ENCODE data around the gene MAPK10. TPM values are rescaled to one million over a fixed set of nuclear protein-coding genes. Genes with fewer than 3 reads are reported as not detected.

The MAPK10 gene
- total RNA-seq, 1 experiment from 2014 or later = 4.7 TPM

GRCh38 chr4:86185659-86186058 lies 174.2 kb downstream of the MAPK10 start:
- H3K27ac ChIP-seq (ENCODE audit: insufficient read length, low read depth, low read length) = no peak overlapping the region
- no CpG with 5 or more reads among the region's 1 CpG for WGBS (ENCODE audit: extremely low coverage, insufficient read length, low lambda C conversion rate)
- no peak for TF ChIP-seq CTCF (conservative IDR thresholded peaks at IDR 0.05)
- no peaks in the 10 kb centered on the region for H3K27me3 ChIP-seq (ENCODE audit: insufficient read depth, low read length)
- H4K91ac ChIP-seq (ENCODE audit: insufficient read length, low read depth, low read length) = no peak overlapping the region
- H3K23me2 ChIP-seq (ENCODE audit: insufficient read length, low read depth, low read length, poor library complexity, severe bottlenecking) = no peaks in the 10 kb centered on the region
- no peak overlapping the region for H3K56ac ChIP-seq (ENCODE audit: insufficient read length, low read depth, low read length)
- H3K4me2 ChIP-seq (ENCODE audit: insufficient read depth, insufficient read length, low read length) = no peak overlapping the region
- H3K36me3 Mint-ChIP-seq (ENCODE audit: insufficient read depth in 1 of 3, low read depth in 3 of 3) = peaks cover 6 to 20% (median 8%) of the 10 kb centered on the region in 3 experiments; a peak in 5 of 7 replicates
- no peak overlapping the region for H3K4me3 Mint-ChIP-seq
- no peak for DNase-seq
- H2BK5ac ChIP-seq (ENCODE audit: insufficient read length, low read length) = no peak overlapping the region
- no peak overlapping the region for H3T11ph ChIP-seq (ENCODE audit: low read length)
- H3K4ac ChIP-seq (ENCODE audit: low read depth, low read length) = no peak overlapping the region
- no peaks in the 10 kb centered on the region for H4K20me1 ChIP-seq (ENCODE audit: control insufficient read depth, insufficient read depth, insufficient read length)
- H3K9me3 Mint-ChIP-seq = peaks cover 14 to 15% of the 10 kb centered on the region in 2 experiments
- no peaks in the 10 kb centered on the region for H3K9me3 ChIP-seq (ENCODE audit: control insufficient read depth, low read depth, low read length)
- no peak overlapping the region for H2AFZ ChIP-seq (ENCODE audit: low read length)
- no peak overlapping the region for H3K18ac ChIP-seq (ENCODE audit: insufficient read length, low read depth, low read length)
- no peak overlapping the region for H4K5ac ChIP-seq (ENCODE audit: insufficient read length, low read depth, low read length)
- no peak overlapping the region for H2BK20ac ChIP-seq (ENCODE audit: low read depth, low read length, poor library complexity, severe bottlenecking)
- H3K14ac ChIP-seq (ENCODE audit: insufficient read depth, low read length) = no peak overlapping the region
- H3K27ac Mint-ChIP-seq = no peak overlapping the region
- no peak overlapping the region for H2AK5ac ChIP-seq (ENCODE audit: insufficient read length, low read length)
- H2BK120ac ChIP-seq (ENCODE audit: low read depth, low read length, poor library complexity, severe bottlenecking) = no peak overlapping the region
- peaks cover 4 to 9% of the 10 kb centered on the region in 2 experiments; a peak in 3 of 4 replicates for H3K4me1 Mint-ChIP-seq
- H2BK15ac ChIP-seq (ENCODE audit: low read depth, low read length) = no peak overlapping the region
- no peaks in the 10 kb centered on the region for H3K79me1 ChIP-seq (ENCODE audit: insufficient read depth, low read depth, low read length, poor library complexity, severe bottlenecking)
- H2BK12ac ChIP-seq (ENCODE audit: insufficient read length, low read depth, low read length) = no peak overlapping the region
- no peaks in the 10 kb centered on the region for H3K79me2 ChIP-seq (ENCODE audit: insufficient read depth, low read length)
- no peak overlapping the region for H3K9ac ChIP-seq (ENCODE audit: extremely low read depth, insufficient read length, low read length)
- H3K27me3 Mint-ChIP-seq (ENCODE audit: low read depth) = no peaks in the 10 kb centered on the region
- H4K8ac ChIP-seq (replicated peaks; ENCODE audit: insufficient read length, low read depth, low read length) = no peak overlapping the region
- H3K23ac ChIP-seq (ENCODE audit: insufficient read length, low read depth, low read length) = no peak overlapping the region
- no peaks in the 10 kb centered on the region for H3K4me1 ChIP-seq (ENCODE audit: insufficient read depth, low read length)
